SK-N-SH treated with all-trans-retinoic acid at 6 μM for 48 hours (cell line): ENCODE data around the gene AKT1S1.

Experiments
- ARNTL ChIP-seq: fragments of 450-650 bp; formaldehyde crosslinking; IDR thresholded peaks from 2 replicates; pipeline ENCODE4 v1.5.0; 2020; ENCODE audit warnings: low read depth, mild to moderate bottlenecking, moderate library complexity, borderline replicate concordance
- OSR1 ChIP-seq: fragments of 250-450 bp; sonication (Bioruptor Pico); IDR thresholded peaks from 2 replicates; pipeline ENCODE4 v1.8.0; 2022; ENCODE audit warnings: moderate library complexity, mild to moderate bottlenecking, inconsistent platforms
- PPARA ChIP-seq: fragments of 250-450 bp; sonication (Bioruptor Pico); IDR thresholded peaks from 2 replicates; pipeline ENCODE4 v1.5.0; 2020; ENCODE audit warnings: mild to moderate bottlenecking, borderline replicate concordance
- RARB ChIP-seq: fragments of 250-450 bp; sonication (Bioruptor Pico); IDR thresholded peaks from 2 replicates; pipeline ENCODE4 v1.8.0; 2021; ENCODE audit warnings: mild to moderate bottlenecking, moderate library complexity
- TOX ChIP-seq: fragments of 250-450 bp; sonication (Bioruptor Pico); IDR thresholded peaks from 2 replicates; pipeline ENCODE4 v1.8.0; 2021; ENCODE audit warnings: mild to moderate bottlenecking, moderate library complexity, borderline replicate concordance
- ZNF8 ChIP-seq: fragments of 450-650 bp; formaldehyde crosslinking; IDR thresholded peaks from 2 replicates; pipeline ENCODE4 v1.5.0; 2020; ENCODE audit warnings: mild to moderate bottlenecking, moderate library complexity
- TF ChIP-seq, protein P1 (sequence below): fragments of 250-450 bp; sonication (Bioruptor Pico); IDR thresholded peaks from 2 replicates; pipeline ENCODE4 v1.5.1; 2020; ENCODE audit warnings: low read depth, mild to moderate bottlenecking, moderate library complexity
- TF ChIP-seq, protein P2 (sequence below): fragments of 250-450 bp; sonication (Bioruptor Pico); IDR thresholded peaks from 2 replicates; pipeline ENCODE4 v1.8.0; 2020; ENCODE audit warnings: mild to moderate bottlenecking, moderate library complexity, borderline replicate concordance

DNA sequence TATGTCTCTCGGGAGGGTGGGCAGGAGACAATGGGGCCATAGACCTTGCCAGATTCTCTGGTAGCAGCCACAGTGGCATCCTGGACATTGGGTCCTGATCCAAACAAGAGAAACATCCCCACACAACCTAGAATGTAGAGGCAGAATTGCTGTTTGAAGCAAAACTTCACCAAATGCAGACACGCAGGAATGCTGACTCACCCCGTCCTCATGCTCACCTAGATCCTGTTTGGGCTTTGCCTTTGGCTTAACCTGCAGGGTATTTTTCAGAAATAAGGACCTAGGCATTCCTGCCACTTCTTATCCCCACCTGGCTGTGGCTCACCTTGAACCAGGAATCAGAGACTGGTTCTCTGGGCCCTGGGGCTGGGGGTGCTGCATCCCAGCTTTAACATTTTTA, 7.6 kb upstream of the AKT1S1 start:
- TF ChIP-seq RARB (CRISPR knock-in tag) (no peak), ZNF8 (no peak), ARNTL (no peak), OSR1 (CRISPR knock-in tag) (no peak), TOX (CRISPR knock-in tag) (no peak), PPARA (CRISPR knock-in tag) (no peak)
- TF ChIP-seq, protein P1, sequence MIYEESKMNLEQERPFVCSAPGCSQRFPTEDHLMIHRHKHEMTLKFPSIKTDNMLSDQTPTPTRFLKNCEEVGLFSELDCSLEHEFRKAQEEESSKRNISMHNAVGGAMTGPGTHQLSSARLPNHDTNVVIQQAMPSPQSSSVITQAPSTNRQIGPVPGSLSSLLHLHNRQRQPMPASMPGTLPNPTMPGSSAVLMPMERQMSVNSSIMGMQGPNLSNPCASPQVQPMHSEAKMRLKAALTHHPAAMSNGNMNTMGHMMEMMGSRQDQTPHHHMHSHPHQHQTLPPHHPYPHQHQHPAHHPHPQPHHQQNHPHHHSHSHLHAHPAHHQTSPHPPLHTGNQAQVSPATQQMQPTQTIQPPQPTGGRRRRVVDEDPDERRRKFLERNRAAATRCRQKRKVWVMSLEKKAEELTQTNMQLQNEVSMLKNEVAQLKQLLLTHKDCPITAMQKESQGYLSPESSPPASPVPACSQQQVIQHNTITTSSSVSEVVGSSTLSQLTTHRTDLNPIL (CRISPR knock-in tag): no peak
- TF ChIP-seq, protein P2, sequence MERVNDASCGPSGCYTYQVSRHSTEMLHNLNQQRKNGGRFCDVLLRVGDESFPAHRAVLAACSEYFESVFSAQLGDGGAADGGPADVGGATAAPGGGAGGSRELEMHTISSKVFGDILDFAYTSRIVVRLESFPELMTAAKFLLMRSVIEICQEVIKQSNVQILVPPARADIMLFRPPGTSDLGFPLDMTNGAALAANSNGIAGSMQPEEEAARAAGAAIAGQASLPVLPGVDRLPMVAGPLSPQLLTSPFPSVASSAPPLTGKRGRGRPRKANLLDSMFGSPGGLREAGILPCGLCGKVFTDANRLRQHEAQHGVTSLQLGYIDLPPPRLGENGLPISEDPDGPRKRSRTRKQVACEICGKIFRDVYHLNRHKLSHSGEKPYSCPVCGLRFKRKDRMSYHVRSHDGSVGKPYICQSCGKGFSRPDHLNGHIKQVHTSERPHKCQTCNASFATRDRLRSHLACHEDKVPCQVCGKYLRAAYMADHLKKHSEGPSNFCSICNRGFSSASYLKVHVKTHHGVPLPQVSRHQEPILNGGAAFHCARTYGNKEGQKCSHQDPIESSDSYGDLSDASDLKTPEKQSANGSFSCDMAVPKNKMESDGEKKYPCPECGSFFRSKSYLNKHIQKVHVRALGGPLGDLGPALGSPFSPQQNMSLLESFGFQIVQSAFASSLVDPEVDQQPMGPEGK (CRISPR knock-in tag): no peak
